Hepatocyte (in vitro differentiated cells): ENCODE data around the gene CLIC6.

Source experiments
- EZH2 ChIP-seq: fragments of 200-600 bp; sonication (generic); IDR thresholded peaks from 2 replicates; pipeline ENCODE4 v1.6.1; 2016; ENCODE audit warnings: antibody characterized with exemption, mild to moderate bottlenecking, borderline replicate concordance
- TF ChIP-seq, protein P1 (sequence below): fragments of 200-600 bp; sonication (generic); IDR thresholded peaks from 2 replicates; pipeline ENCODE4 v1.5.1; 2016; ENCODE audit warnings: antibody characterized with exemption, mild to moderate bottlenecking; ENCODE audit not compliant: poor library complexity

- TF ChIP-seq, protein P1, sequence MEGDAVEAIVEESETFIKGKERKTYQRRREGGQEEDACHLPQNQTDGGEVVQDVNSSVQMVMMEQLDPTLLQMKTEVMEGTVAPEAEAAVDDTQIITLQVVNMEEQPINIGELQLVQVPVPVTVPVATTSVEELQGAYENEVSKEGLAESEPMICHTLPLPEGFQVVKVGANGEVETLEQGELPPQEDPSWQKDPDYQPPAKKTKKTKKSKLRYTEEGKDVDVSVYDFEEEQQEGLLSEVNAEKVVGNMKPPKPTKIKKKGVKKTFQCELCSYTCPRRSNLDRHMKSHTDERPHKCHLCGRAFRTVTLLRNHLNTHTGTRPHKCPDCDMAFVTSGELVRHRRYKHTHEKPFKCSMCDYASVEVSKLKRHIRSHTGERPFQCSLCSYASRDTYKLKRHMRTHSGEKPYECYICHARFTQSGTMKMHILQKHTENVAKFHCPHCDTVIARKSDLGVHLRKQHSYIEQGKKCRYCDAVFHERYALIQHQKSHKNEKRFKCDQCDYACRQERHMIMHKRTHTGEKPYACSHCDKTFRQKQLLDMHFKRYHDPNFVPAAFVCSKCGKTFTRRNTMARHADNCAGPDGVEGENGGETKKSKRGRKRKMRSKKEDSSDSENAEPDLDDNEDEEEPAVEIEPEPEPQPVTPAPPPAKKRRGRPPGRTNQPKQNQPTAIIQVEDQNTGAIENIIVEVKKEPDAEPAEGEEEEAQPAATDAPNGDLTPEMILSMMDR: no peak
- TF ChIP-seq EZH2: no peak
Measured at GRCh38 chr21:34623516-34623915, 45.3 kb upstream of the CLIC6 start.
